ENCODE measurements around the gene TXNDC15. TPM values are rescaled to one million over a fixed set of nuclear protein-coding genes. Genes with fewer than 3 reads are reported as not detected.

TXNDC15 gene
- total RNA-seq, 1 donor from 2014 or later = 211 TPM

- Histone ChIP-seq H3K27me3 (no peaks in the 10 kb centered on the region), H3K4me1 (no peaks in the 10 kb centered on the region), H3K27ac (no peak overlapping the region), H3K36me3 (peaks cover 12 to 23% of the 10 kb centered on the region in 2 donors), H3K9me3 (no peaks in the 10 kb centered on the region), H3K4me3 (no peak overlapping the region)
- no peak for DNase-seq (ENCODE audit: low spot score in 2 of 2)
- no peak for TF ChIP-seq CTCF (IDR thresholded peaks at IDR 0.05)
- intact Hi-C loops (cut with DNase I) = no loop called here
Measured at GRCh38 chr5:134887593-134888159, 13.5 kb downstream of the TXNDC15 start.

GRCh38 chr5:134889335-134889734, 15.2 kb downstream of the TXNDC15 start:
- H3K36me3 ChIP-seq = peaks cover 12 to 29% of the 10 kb centered on the region in 2 donors

GRCh38 chr5:134891473-134891872, 17.3 kb downstream of the TXNDC15 start:
- DNase-seq (ENCODE audit: low spot score in 2 of 2) = no peak
- H3K4me1 ChIP-seq = no peaks in the 10 kb centered on the region
- H3K27ac ChIP-seq = no peak overlapping the region
- no peaks in the 10 kb centered on the region for H3K9me3 ChIP-seq
- intact Hi-C loops (cut with DNase I) = no loop called here
- no peak overlapping the region for H3K4me3 ChIP-seq
- H3K36me3 ChIP-seq = peaks cover 17 to 47% of the 10 kb centered on the region in 2 donors
- no peaks in the 10 kb centered on the region for H3K27me3 ChIP-seq
- TF ChIP-seq CTCF (IDR thresholded peaks at IDR 0.05) = no peak

More at GRCh38 chr5:134889335-134889734, 15.2 kb downstream of the TXNDC15 start:
- Histone ChIP-seq H3K4me3 (no peak overlapping the region), H3K27me3 (no peaks in the 10 kb centered on the region), H3K9me3 (no peaks in the 10 kb centered on the region), H3K27ac (no peak overlapping the region), H3K4me1 (no peaks in the 10 kb centered on the region)
- TF ChIP-seq CTCF (IDR thresholded peaks at IDR 0.05) = no peak
- no peak for DNase-seq (ENCODE audit: low spot score in 2 of 2)
- intact Hi-C loops (cut with DNase I) = no loop called here

- intact Hi-C loops (cut with DNase I) = no loop called here
- Histone ChIP-seq H3K9me3 (no peaks in the 10 kb centered on the region), H3K27ac (no peak overlapping the region), H3K4me1 (no peaks in the 10 kb centered on the region), H3K4me3 (no peak overlapping the region), H3K36me3 (peaks cover 23 to 52% of the 10 kb centered on the region in 2 donors), H3K27me3 (no peaks in the 10 kb centered on the region)
- no peak for DNase-seq (ENCODE audit: low spot score in 2 of 2)
- TF ChIP-seq CTCF (IDR thresholded peaks at IDR 0.05) = no peak
Measured at GRCh38 chr5:134892282-134892681, 18.1 kb downstream of the TXNDC15 start.

GRCh38 chr5:134892926-134893325, 18.8 kb downstream of the TXNDC15 start:
- TF ChIP-seq CTCF (IDR thresholded peaks at IDR 0.05) = no peak
- Histone ChIP-seq H3K27ac (no peak overlapping the region), H3K4me3 (no peak overlapping the region), H3K27me3 (no peaks in the 10 kb centered on the region), H3K36me3 (peaks cover 23 to 54% of the 10 kb centered on the region in 2 donors), H3K9me3 (no peaks in the 10 kb centered on the region), H3K4me1 (no peaks in the 10 kb centered on the region)
- intact Hi-C loops (cut with DNase I) = no loop called here
- DNase-seq (ENCODE audit: low spot score in 2 of 2) = no peak

Measured in ascending aorta (tissue), 2 donors.